SK-MEL-5 (cell line): Measurements from ENCODE around the gene WDHD1. TPM values are rescaled to one million over a fixed set of nuclear protein-coding genes. Genes with fewer than 3 reads are reported as not detected.
"Not testable (repeated sequence)": the region's sequence is repeated elsewhere in the genome, so short reads cannot be mapped to it uniquely, and the experiment has no call there.

Source experiments
- DNase-seq: peaks from one replicate; pipeline ENCODE4 v3.0.0-alpha.2; 2016; ENCODE audit warnings: low read depth, low spot score
- in situ Hi-C: cut with HindIII; loops from 2 replicates; pipeline ENCODE4 v1.10.0; 2016; ENCODE audit warnings: low sequenced_read_pairs, high pct_unique_total_duplicates, low pct_unique_long_range_greater_than_20kb
- polyA plus RNA-seq, 2 experiments: library from polyadenylated mRNA; depleted of rRNA; stranded (reverse); fragments of >200 nt; gene quantifications; 2 replicates each; pipeline ENCODE4 v1.2.3, GENCODE V29; 2015
- total RNA-seq: library from RNA; depleted of rRNA; stranded (reverse); fragments of >200 nt; shearing (Covaris generic); gene quantifications from 2 replicates; pipeline ENCODE4 v1.2.3, GENCODE V29; 2014; rRNA removed

WDHD1 gene, protein sequence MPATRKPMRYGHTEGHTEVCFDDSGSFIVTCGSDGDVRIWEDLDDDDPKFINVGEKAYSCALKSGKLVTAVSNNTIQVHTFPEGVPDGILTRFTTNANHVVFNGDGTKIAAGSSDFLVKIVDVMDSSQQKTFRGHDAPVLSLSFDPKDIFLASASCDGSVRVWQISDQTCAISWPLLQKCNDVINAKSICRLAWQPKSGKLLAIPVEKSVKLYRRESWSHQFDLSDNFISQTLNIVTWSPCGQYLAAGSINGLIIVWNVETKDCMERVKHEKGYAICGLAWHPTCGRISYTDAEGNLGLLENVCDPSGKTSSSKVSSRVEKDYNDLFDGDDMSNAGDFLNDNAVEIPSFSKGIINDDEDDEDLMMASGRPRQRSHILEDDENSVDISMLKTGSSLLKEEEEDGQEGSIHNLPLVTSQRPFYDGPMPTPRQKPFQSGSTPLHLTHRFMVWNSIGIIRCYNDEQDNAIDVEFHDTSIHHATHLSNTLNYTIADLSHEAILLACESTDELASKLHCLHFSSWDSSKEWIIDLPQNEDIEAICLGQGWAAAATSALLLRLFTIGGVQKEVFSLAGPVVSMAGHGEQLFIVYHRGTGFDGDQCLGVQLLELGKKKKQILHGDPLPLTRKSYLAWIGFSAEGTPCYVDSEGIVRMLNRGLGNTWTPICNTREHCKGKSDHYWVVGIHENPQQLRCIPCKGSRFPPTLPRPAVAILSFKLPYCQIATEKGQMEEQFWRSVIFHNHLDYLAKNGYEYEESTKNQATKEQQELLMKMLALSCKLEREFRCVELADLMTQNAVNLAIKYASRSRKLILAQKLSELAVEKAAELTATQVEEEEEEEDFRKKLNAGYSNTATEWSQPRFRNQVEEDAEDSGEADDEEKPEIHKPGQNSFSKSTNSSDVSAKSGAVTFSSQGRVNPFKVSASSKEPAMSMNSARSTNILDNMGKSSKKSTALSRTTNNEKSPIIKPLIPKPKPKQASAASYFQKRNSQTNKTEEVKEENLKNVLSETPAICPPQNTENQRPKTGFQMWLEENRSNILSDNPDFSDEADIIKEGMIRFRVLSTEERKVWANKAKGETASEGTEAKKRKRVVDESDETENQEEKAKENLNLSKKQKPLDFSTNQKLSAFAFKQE
- total RNA-seq = 13.6 and 16.7 TPM in 2 replicates
- polyA plus RNA-seq (2015; cell fraction: cytosol; rRNA removed) = 8.5 and 16.5 TPM in 2 replicates
- 13.5 and 13.8 TPM in 2 replicates for polyA plus RNA-seq (2015; cell fraction: nucleus; rRNA removed)

DNA sequence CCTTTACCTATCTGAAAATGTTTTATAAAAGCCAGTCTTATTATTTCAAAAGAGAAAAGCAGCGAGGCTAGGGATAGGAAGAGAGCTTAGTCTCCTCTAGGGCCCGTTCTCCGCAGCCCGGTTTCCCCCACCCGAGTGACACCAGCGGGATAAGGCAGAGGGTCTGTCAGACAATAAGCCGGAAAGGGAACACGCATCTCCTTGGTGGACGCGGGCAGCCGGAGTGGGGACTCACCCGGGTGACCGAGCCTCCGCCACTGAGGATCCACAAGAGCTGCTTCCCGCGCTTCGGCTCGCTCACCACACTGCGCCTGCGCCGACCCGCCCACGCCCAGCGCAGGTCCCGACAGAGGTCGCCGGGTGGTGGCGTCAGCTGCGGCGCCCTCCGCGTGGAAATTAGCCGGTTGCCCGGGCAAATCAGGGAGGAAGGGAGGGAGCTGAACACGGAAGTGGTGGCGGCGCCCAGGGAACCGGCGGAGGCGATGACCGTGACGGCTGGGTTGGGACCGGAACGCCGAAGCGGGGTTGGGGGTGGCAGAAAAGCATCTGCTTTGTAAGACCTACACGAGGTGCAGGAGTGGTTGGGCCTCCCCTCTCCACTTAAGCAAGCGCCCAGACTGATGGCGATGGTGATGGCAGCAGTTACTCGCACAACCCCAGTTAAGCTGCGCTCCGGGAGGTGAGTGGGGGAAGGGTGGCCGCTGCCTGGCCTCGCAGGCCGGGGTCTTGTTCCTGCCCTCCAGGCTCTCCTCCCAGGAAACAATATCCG, at the start of gene WDHD1, which contains the start of gene SOCS4:
TSS of gene WDHD1 (minus strand) at position 307 of the 769 bp plus-strand sequence. CDS start 312 bp downstream, outside the sequence.
TSS of gene SOCS4 (plus strand) at position 444 of the 769 bp plus-strand sequence. CDS start 15,806 bp downstream, outside the sequence.
- DNase-seq = peak; percentile 89
- in situ Hi-C loops = no loop called here

DNA sequence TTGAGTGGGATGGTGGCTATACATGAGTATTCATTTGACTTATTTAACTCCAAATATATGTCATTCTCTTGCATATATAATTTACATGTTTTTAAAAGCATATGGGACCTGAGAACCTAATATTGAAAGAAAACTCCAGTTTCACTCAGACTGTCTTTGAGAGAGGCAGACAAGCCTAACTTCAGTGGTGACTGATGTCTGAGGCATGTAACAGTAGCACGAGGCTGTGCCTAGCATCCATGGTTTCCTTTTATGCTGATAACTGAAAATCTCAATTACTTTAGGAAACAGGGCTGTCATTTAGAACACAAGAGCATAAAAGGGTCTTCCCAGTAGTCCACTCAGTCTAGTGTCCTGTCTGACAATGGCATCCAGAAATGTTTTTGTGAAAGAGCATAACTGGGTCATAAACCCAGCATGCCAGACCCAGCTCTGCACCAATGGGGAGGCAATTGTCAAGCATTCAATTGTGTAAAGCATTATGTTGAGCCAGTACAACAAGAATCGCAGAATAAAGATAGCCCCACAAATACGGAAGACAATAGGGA, 48.8 kb upstream of the WDHD1 start:
- DNase-seq = no peak
- in situ Hi-C loops = no loop called here

GRCh38 chr14:55074662-55075061, 47.8 kb upstream of the WDHD1 start:
- DNase-seq = no peak
- in situ Hi-C loops = no loop called here

DNA sequence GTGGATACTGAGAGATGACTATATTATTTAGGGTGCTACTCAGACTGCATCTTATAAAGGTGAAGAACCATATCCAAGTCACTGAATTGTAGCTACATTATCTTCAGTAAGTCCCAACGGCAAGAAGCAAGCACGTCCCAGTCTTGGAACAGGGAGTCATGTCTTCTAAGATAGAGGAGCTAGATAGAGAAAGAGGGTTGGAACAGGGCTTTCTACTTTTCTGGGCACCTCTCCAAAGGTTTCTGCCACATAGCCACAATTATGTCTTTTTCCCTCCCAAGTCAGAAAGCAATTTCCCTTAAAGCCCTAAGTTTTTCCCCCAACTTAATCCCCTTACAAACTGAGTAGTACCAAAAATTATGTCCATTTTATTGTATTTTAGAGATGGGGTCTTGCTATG, 47.0 kb upstream of the WDHD1 start:
- in situ Hi-C loops = no loop called here
- DNase-seq = peak; percentile 14

GRCh38 chr14:55071870-55072640, 45.2 kb upstream of the WDHD1 start:
- in situ Hi-C loops = no loop called here
- DNase-seq = peak; percentile 26

GRCh38 chr14:55070981-55071411, 44.1 kb upstream of the WDHD1 start:
- in situ Hi-C loops = no loop called here
- DNase-seq = no peak

- DNase-seq = no peak
- in situ Hi-C loops = no loop called here
These were observed 39.3 kb upstream of the WDHD1 start for GRCh38 chr14:55066223-55066622.

- in situ Hi-C loops = no loop called here
- peak; percentile 53 for DNase-seq
These were observed 38.5 kb upstream of the WDHD1 start for GRCh38 chr14:55065411-55065810.

- DNase-seq, in situ Hi-C loops: not testable (repeated sequence)
These were observed 38.0 kb upstream of the WDHD1 start for GRCh38 chr14:55064896-55065295.

GRCh38 chr14:55062517-55063351, 35.8 kb upstream of the WDHD1 start:
- no peak for DNase-seq
- in situ Hi-C loops = no loop called here

GRCh38 chr14:55059333-55059732, 32.4 kb upstream of the WDHD1 start:
- in situ Hi-C loops = no loop called here
- peak; percentile 35 for DNase-seq

GRCh38 chr14:55057919-55058318, 31.0 kb upstream of the WDHD1 start:
- in situ Hi-C loops = no loop called here

GRCh38 chr14:55054098-55054497, 27.2 kb upstream of the WDHD1 start:
- no peak for DNase-seq
- in situ Hi-C loops = no loop called here

More at GRCh38 chr14:55057919-55058318, 31.0 kb upstream of the WDHD1 start:
- DNase-seq = no peak

DNA sequence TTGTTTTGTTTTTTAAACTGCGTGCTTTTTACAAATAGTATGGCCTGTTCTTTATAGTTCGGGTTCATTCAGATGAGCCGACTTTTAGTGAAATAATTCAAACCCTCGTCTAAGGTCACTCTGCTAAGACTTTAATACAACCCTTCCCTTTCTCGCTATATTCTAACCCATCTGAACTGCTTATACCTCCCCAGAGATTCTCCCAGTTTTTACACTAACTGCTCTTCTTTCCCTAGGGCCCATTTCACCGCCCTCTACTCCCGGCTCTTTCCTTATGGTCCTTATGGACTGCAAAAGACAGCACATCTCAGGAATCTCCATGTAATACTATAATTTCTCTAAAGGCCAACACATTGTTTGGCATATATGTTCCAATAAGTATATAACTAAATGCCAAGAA, 26.6 kb upstream of the WDHD1 start:
- DNase-seq = no peak
- in situ Hi-C loops = no loop called here

GRCh38 chr14:55053018-55053417, 26.1 kb upstream of the WDHD1 start:
- no peak for DNase-seq
- in situ Hi-C loops = no loop called here
